ENCODE results near the gene UTP14C.

UTP14C gene, protein sequence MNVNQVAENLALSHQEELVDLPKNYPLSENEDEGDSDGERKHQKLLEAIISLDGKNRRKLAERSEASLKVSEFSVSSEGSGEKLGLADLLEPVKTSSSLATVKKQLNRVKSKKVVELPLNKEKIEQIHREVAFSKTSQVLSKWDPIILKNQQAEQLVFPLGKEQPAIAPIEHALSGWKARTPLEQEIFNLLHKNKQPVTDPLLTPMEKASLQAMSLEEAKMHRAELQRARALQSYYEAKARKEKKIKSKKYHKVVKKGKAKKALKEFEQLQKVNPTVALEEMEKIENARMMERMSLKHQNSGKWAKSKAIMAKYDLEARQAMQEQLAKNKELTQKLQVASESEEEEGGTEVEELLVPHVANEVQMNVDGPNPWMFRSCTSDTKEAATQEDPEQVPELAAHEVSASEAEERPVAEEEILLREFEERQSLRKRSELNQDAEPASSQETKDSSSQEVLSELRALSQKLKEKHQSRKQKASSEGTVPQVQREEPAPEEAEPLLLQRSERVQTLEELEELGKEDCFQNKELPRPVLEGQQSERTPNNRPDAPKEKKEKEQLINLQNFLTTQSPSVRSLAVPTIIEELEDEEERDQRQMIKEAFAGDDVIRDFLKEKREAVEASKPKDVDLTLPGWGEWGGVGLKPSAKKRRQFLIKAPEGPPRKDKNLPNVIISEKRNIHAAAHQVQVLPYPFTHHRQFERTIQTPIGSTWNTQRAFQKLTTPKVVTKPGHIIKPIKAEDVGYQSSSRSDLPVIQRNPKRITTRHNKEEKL

DNA sequence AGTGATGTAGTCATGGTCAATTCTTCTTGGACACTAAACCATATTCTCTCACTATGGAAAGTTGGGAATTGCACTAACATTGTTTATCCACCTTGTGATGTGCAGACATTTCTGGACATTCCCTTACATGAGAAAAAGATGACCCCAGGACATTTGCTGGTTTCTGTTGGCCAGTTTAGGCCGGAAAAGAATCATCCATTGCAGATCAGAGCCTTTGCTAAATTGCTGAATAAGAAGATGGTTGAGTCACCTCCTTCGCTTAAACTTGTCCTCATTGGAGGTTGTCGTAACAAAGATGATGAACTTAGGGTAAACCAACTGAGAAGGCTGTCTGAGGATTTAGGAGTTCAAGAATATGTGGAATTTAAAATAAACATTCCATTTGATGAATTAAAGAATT, at the start of gene UTP14C:
Gene UTP14C, plus strand, starts transcription at position 211 of the 400 bp plus-strand sequence. CDS start 4,114 bp downstream, outside the sequence.
- no peak for DNase-seq (ENCODE audit: extremely low read depth, insufficient read length)
- H3K27me3 ChIP-seq (replicated peaks; ENCODE audit: control insufficient read depth, insufficient read depth, low read length): no peaks in the 10 kb centered on the region
- TF ChIP-seq, protein P1, sequence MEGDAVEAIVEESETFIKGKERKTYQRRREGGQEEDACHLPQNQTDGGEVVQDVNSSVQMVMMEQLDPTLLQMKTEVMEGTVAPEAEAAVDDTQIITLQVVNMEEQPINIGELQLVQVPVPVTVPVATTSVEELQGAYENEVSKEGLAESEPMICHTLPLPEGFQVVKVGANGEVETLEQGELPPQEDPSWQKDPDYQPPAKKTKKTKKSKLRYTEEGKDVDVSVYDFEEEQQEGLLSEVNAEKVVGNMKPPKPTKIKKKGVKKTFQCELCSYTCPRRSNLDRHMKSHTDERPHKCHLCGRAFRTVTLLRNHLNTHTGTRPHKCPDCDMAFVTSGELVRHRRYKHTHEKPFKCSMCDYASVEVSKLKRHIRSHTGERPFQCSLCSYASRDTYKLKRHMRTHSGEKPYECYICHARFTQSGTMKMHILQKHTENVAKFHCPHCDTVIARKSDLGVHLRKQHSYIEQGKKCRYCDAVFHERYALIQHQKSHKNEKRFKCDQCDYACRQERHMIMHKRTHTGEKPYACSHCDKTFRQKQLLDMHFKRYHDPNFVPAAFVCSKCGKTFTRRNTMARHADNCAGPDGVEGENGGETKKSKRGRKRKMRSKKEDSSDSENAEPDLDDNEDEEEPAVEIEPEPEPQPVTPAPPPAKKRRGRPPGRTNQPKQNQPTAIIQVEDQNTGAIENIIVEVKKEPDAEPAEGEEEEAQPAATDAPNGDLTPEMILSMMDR (IDR thresholded peaks at IDR 0.05; ENCODE audit: insufficient read depth, low read length, poor library complexity, severe bottlenecking): no peak
- no peak within 1 kb of the TSS for H3K4me3 ChIP-seq (replicated peaks; ENCODE audit: low read depth, low read length)
- H3K36me3 ChIP-seq (ENCODE audit: control insufficient read depth, insufficient read depth, low read length): peaks cover 19% of the 10 kb centered on the region

DNA sequence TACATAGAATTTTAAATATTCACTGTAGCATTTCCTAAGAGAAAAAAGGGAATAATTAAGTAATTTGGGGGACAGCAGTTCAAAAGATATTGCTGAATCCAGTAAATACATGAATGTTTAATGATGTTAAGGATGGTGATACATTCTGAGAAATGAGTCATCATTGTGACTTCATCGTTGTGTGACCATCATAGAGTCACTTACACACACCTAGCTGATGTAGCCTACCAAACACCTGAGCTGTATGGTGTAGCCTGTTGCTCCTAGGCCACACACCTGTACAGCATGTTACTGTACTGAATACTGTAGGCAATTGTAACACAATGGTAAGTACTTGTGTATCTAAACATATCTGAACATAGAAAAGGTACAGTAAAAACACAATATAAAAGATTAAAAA, 48.1 kb upstream of the UTP14C start:
- Histone ChIP-seq H3K27me3 (replicated peaks; ENCODE audit: control insufficient read depth, insufficient read depth, low read length) (no peaks in the 10 kb centered on the region; the same call in 1 of the 2 replicates), H3K36me3 (ENCODE audit: control insufficient read depth, insufficient read depth, low read length) (no peaks in the 10 kb centered on the region), H3K4me3 (replicated peaks; ENCODE audit: low read depth, low read length) (no peak overlapping the region)
- TF ChIP-seq, protein P1 (IDR thresholded peaks at IDR 0.05; ENCODE audit: insufficient read depth, low read length, poor library complexity, severe bottlenecking): no peak
- no peak for DNase-seq (ENCODE audit: extremely low read depth, insufficient read length)

DNA sequence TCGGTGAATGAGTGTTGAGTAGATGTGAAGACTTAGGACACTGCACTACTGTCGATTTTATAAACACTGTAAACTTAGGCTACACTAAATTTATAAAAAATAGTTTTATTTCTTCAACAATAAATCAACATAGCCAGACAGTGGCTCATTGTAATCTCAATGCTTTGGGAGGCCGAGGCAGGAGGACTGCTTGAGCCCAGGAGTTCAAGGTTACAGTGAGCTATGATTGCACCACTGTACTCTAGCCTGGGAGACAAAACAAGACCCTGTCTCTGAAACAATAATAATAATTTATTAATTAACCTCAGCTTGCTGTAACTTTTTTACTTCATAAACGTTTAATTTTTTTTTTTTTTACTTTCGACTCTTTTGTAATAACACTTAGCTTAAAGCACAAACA, 47.6 kb upstream of the UTP14C start:
- no peaks in the 10 kb centered on the region; the same call in 1 of the 2 replicates for H3K27me3 ChIP-seq (replicated peaks; ENCODE audit: control insufficient read depth, insufficient read depth, low read length)
- no peak for DNase-seq (ENCODE audit: extremely low read depth, insufficient read length)
- H3K36me3 ChIP-seq (ENCODE audit: control insufficient read depth, insufficient read depth, low read length): no peaks in the 10 kb centered on the region
- no peak overlapping the region for H3K4me3 ChIP-seq (replicated peaks; ENCODE audit: low read depth, low read length)
- TF ChIP-seq, protein P1 (IDR thresholded peaks at IDR 0.05; ENCODE audit: insufficient read depth, low read length, poor library complexity, severe bottlenecking): no peak

DNA sequence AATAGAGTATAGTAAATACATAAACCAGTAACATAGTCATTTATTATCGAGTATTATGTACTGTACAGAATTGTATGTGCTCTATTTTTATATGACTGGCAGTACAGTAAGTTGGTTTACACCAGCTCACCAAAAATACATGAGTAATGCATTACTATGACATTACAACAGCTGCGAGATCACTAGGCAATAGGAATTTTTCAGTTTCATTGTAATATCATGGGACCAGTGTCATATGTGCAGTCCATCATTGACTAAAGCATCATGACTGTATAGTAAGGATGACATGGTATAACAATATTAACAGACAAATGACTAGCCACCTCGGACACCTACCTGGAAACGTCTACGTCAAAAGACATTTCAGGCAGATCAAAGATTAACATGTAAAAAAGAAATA, 46.9 kb upstream of the UTP14C start:
- no peak overlapping the region for H3K4me3 ChIP-seq (replicated peaks; ENCODE audit: low read depth, low read length)
- TF ChIP-seq, protein P1 (IDR thresholded peaks at IDR 0.05; ENCODE audit: insufficient read depth, low read length, poor library complexity, severe bottlenecking): no peak
- DNase-seq (ENCODE audit: extremely low read depth, insufficient read length): no peak
- no peaks in the 10 kb centered on the region for H3K36me3 ChIP-seq (ENCODE audit: control insufficient read depth, insufficient read depth, low read length)
- no peaks in the 10 kb centered on the region; the same call in 1 of the 2 replicates for H3K27me3 ChIP-seq (replicated peaks; ENCODE audit: control insufficient read depth, insufficient read depth, low read length)

DNA sequence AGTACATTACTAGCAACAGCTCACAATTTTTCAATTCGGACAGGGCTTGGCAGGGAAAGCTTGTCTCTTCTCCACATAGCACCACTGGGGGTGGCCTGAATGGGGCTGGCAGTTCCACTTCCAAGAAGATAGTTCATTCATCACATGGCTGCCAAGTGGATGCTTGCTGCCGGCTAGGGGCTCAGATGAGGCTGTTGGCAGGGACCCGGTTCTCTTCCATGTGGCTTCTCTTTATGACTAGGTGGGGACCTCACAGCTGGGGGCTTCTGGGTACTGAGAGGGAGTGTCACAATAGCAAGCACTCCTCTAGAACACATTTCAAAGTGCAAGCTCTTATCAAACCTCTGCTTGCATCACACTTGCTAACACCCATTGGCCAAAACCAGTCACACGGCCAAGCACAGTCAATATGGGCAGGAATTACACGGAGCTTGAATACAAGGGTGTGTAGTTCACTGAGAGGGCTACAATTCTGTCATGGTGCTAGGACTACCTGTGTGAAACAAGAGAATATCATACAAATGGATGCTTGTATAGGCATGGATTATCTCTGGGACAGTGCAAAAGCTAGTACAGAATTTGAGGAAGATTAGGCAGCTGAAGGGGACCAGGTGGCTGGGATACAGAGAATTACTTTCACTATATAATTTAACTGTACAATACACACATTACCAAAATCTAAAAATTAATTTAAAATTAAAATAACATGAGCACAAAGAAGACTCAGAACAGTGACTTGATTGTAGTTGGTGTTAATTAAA, 45.5 kb upstream of the UTP14C start:
- Histone ChIP-seq H3K36me3 (ENCODE audit: control insufficient read depth, insufficient read depth, low read length) (no peaks in the 10 kb centered on the region), H3K27me3 (replicated peaks; ENCODE audit: control insufficient read depth, insufficient read depth, low read length) (no peaks in the 10 kb centered on the region; the same call in 1 of the 2 replicates), H3K4me3 (replicated peaks; ENCODE audit: low read depth, low read length) (no peak overlapping the region)
- no peak for DNase-seq (ENCODE audit: extremely low read depth, insufficient read length)
- TF ChIP-seq, protein P1 (IDR thresholded peaks at IDR 0.05; ENCODE audit: insufficient read depth, low read length, poor library complexity, severe bottlenecking): no peak
